GM21825 (cell line): Measurements from ENCODE around the gene F12.
"Not testable (repeated sequence)": the region's sequence is repeated elsewhere in the genome, so short reads cannot be mapped to it uniquely, and the experiment has no call there.

Experiments
- ATAC-seq: cut with Tn5 transposase; IDR thresholded peaks from one replicate; pipeline ENCODE4 v1.9.1; 2021; ENCODE audit warnings: mild to moderate bottlenecking, moderate library complexity; ENCODE audit not compliant: unreplicated experiment

Gene F12

DNA sequence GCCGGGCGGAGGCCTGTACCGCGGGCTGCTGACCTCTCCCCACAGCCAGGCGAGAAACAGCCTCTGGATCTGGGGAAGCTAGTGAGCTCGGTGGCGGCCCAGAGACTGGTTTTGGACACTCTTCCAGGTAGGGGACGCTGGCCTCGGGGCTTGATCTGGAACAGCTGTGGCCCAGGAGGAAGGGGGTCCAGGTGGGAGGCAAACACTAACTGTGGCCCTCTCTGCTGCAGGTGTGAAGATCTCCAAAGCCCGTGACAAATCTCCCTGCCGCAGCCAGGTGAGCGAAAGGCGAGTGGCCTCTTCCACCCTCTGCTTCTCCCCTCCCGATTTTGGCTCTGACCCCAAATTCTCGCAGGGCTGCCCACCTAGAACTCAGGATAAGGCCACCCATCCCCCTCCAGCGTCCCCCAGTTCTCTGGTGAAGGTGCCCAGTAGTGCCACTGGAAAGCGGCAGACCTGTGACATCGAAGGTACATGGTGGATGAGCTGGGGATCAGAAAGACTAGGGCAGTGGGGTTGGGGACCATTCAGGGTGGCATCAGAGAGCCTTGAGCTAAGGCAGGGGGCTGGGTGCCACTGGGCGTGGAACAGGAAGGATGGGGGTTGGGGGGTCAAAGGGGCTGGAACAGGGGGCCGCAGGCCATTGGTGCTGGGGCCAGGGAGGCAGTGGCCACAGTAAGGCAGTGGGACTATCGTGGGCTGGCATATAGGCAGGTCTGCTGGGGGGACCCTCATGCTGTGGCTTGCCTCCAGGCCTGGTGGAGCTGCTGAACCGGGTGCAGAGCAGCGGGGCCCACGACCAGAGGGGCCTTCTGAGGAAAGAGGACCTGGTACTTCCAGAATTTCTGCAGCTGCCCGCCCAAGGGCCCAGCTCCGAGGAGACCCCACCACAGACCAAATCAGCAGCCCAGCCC is 38.0 kb downstream of the F12 start:
- ATAC-seq = no peak

DNA sequence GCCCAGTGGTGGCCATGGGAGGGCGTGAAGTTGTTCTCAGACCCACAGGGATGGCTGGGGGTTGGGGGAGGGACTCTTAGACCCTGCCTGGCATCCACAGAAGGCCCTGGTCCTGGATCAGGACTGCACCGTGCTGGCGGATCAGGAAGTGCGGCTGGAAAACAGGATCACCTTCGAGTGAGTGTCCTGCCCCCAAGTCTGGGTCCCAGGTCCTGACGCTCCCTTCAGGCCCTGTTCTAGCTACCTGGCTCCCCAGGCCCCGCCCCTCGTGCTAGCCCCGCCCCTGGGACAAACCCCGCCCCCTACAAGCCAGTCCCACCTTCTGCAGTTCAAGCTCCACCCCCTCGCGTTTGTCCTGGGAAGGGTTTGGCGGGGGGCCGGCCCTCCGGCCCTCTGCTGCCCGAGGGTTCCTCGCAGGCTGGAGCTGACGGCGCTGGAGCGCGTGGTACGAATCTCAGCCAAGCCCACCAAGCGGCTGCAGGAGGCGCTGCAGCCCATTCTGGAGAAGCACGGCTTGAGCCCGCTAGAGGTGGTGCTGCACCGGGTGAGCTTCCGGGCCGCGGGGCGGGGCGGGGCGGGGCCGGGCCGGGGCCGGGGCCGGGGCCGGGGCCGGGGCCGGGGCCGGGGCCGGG is 38.8 kb downstream of the F12 start:
- peak; percentile 46 for ATAC-seq

DNA sequence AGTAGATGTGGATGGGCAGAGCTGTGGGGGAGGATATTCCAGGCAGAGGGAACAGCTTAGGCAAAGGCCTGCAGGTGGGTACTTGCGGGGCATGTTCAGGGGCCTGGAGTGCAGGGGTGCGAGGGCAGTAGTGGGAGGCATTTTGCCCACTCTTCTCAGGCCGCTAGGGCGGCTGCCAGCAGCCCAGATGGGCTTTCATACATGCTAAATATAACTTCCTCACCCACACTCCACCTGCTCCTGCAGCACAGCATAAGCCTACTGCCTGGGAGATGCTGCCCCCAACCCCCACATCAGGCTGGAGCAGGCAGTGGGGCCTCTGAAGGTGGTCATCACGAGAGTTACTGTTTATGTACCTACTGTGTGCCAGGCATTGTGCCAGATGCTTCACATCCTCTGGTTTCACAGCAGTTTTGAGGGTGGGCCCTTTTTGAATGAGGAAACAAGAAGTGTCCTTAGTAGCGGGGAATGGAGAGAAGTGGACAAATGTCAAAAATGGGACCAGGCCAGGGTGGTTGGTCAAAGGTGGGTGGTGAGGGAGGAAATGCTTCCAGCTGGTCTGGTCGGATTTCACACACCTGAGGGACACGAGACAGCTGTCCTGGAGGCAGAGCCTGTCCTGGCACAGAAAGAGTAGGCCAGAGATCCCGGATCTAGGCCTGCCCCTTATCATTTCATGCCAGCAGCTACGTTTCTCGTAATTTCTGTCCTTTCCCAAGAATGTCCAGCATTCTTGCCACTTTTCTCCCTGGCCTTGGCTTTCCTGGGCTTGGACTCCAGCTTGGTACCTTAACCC is 39.5 kb downstream of the F12 start:
- no peak for ATAC-seq

DNA sequence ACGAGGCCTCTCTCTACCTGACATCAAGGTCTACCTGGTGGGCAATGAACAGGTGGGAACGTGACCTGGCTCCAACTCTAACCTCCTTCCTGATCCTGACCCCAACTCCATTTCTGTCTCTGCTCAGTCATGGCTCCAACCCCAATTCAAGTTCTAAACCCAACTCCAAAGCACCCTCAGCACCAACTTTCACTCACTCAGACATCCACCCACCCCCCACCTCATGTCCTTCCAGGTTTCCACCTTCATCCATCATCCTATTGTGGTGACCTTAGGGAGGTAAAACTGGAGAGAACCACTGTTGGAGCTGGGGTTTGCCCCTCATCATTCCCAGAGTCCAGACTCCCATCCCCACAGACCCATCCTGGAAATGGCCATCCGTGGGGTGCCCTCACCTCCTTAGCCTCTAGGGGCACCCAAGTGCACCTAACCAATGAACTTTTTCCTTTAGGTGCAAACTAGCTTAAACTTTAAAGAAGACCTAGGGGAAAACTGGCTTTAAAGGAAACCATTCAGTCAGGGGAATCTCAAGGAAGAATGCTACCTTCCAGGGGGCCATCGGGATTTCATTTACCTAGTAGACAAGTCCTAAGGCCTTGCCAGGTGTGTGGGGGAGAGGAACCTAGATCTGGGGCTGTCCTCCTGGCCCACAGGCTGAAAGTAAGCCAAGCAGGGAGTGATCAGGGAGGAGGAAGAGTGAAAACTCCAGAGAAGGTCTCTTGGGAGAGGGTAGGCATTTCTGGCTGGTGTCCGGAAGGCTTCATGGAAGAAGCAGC is 40.3 kb downstream of the F12 start:
- no peak for ATAC-seq

DNA sequence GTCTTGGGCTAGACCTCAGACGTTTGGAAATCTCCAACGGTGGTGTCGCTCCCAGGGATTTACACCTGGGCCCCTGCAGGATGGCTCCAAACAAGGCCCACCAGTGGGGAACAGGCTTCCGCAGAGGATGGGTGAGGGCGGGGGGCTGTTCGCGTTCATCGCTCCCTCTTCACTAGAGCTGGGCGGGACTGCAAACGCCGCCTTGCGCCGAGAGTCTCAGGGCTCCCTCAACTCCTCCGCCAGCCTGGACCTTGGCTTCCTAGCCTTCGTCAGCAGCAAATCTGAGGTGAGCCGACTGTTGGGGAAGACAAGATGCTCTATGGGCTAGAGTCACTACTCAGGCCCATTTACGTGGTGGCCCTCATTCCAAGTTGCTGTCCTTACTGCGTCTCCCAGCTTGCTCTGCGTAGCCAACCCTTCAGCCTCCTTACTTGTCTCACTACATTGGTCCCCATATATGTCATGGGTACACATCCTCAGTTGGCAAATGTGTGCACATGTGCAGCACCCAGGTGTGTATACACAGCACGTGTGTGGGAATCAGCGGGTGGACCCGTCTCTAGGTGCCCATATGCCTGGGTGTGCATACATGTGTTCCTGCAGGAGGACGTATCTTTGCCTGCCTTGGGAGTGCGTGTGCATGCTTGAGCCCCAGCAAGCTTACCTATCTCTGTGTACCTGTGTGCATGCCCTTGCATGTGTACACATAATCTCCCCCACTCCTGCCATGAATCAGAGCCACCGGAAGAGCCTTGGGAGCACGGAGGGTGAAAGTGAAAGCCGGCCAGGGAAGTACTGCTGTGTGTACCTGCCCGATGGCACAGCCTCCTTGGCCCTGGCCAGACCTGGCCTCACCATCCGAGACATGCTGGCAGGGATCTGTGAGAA is 41.1 kb downstream of the F12 start:
- ATAC-seq = no peak

DNA sequence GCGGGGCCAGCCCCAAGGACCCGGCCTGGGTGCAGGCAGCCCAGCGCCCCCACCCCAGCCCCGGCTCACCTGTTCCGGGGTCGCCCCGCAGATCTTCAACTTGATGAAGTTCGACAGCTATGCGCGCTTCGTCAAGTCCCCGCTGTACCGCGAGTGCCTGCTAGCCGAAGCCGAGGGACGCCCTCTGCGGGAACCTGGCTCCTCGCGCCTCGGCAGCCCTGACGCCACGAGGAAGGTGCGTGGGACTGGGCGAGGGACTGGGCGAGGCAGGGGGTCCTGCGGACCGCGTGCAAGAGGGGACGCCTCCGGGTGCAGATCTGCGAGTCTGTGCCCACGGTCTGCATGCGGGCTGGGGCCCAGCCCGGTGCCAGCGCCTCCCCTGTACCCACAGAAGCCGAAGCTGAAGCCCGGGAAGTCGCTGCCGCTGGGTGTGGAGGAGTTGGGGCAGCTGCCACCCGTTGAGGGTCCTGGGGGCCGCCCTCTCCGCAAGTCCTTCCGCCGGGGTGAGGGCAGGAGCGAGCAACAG is 42.0 kb downstream of the F12 start:
- no peak for ATAC-seq

DNA sequence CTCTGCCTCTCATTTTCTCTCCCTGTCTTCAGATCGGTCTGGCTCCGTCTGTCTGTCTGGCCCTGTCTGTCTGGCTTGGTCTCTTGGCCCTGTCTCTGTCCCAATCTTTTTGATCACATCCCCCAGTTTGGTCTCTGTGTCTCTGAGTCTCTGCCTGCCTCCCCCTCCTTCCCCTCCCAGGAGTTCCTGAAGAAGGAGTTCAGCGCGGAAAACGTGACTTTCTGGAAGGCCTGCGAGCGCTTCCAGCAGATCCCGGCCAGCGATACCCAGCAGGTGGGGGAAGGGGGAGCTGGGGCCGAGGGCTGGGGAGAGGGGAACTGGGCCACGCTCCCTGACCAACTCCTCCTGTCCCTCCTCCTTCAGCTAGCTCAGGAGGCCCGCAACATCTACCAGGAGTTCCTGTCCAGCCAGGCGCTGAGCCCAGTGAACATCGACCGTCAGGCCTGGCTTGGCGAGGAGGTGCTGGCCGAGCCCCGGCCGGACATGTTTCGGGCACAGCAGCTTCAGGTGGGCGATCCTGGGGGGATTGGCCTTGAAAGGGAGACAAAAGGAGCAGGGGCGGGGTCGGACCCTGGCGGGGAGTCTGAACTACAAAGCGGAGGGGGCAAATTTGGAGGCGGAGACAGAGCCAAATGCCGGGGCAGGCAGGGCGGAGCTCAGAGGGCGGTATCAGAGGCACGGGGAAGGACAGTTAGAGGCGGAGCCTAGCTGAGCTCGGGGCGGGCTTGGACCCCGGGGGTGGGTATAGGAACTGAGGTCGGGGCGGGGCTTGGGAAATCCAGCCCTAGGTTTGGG is 42.6 kb downstream of the F12 start:
- ATAC-seq = no peak

DNA sequence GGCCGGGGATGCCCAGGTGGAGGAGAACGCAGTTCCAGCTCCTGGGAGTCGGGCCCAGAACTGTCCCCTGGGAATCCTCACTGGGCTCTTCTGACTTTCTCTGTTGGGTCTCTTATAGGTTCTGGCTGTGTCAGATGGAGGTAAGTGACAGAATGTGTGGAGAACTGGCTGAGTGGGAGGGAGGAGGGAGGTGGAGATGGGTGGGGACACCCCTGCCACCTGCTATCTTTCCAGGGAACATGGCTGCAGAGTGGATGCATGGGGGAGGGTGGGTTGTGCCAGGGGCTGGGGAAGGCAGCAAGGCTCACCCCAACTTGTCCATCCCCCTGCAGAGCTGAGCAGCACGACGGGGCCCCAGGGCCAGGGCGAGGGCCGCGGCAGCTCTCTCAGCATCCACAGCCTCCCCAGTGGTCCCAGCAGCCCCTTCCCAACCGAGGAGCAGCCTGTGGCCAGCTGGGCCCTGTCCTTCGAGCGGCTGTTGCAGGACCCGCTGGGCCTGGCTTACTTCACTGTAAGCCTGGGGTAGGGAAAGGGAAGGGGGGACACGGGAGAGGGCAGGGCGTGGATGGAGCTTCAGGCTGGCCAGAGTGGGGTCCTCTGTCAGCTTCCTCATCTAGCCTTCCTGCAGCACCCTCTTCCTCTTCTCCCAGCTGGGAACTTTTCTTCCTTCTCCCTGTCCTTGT is 43.4 kb downstream of the F12 start:
- ATAC-seq = no peak

DNA sequence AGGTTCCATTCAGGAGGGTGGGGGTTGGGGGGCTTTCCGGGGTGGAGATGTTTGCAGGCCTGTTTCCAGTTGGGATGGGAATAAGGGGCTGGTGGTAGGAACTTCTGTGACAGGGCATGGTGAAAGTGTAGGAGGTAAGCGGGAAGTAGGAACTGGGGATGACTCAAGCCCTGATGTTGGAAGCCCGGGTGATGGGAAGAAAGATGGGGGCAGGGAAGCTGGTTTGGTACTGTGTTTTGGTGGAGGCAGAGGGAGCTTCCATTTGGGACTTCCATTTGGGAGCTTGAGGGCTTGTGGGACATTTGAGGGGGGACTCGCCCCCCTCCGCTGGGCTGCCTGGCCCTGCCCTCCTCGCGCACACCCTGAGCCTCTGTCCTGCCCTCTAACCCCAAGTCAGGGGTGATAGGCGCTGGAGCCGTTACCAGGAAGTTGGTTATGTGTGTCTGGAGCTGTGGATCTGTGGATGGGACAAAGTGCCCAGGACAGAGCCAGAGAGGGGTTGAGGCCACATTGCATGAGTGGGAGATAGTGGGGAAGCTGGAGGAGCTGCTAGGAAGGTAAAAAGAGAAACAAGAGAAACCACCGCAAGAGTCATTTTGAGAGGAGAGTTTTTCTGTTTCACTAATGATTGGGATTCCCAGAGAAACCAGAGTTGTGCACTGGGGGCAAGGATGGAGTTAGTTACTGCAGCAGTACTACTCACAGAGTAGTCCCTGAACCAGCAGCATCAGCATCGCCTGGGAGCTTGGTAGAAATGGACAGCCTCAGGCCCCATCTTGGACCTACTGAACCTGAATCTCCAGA is 45.0 kb downstream of the F12 start:
- ATAC-seq = peak; percentile 31

DNA sequence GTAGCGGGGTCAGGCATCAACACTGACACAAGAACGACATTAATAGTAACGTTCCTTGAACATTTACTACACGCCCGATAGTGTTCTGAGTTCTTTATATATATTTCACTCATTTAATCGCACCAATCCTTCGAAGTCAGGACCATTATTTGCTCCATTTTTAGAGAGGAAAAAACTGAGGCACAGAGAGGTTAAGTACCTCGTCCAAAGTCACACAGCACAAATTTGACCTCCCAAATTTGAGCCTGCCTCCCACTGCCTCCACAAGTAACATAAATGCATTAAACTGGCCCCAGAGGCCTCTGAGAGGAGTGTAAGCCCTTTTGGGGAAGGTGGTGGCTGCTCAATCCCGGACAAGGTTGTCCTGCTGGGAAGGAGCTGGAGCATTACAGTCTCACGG is 45.8 kb downstream of the F12 start:
- ATAC-seq = no peak

DNA sequence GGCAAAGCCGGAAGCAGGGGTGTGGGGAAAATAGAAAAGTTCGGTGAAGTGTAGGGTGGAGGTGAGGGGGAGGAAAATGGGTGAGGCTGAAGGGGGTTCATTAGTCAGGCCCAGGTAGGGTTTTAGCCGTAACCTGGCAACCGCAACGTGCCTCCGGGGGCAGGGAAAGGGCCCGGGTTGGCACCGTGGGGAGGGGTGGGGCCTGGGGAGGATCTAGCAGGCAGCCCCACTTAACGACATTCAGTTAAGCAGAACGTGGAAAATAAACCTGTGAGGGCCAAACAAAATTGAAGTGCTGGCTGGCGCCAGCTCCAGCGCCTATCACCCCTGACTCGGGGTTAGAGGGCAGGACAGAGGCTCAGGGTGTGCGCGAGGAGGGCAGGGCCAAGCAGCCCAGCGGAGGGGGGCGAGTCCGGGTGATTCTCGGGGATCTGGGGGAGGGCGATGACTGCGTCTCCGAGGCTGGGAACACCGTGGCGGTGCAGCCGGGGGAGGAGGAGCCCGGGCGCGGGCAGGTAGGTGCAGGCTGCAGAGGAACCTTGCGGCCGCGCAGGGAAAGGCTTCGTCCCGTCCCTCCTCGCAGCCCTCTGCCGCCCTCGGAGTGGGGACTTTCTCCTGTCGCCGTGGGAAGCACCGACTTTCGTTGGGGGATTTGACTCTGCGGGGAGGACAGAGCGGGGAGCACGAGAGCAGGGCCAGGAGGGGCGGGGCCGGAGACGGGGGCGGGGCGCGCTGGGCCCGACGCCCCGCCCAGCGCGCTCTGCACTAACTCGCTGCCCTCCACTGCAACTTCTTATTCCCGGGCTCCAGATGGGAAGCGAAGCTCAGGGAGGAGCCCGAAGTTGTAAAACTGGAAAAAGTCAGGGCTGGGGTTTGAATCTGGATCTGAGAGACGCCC is 46.5 kb downstream of the F12 start:
- peak; percentile 36 for ATAC-seq

DNA sequence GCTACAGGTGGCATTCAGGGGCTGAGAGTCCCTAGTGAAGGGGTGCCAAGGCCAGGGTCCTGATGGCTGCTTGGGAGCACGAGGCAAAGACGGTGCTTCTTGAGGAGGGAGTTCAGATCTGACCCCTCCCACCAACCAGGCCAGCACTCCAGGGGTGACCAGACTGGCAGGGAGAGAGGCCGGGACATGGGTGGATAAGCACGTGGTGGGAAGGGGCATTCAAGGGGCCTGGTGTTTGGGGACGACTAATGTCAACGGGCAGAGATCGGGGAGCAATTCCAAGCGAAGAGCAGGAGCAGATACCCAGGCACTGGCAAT is 47.1 kb downstream of the F12 start:
- no peak for ATAC-seq

DNA sequence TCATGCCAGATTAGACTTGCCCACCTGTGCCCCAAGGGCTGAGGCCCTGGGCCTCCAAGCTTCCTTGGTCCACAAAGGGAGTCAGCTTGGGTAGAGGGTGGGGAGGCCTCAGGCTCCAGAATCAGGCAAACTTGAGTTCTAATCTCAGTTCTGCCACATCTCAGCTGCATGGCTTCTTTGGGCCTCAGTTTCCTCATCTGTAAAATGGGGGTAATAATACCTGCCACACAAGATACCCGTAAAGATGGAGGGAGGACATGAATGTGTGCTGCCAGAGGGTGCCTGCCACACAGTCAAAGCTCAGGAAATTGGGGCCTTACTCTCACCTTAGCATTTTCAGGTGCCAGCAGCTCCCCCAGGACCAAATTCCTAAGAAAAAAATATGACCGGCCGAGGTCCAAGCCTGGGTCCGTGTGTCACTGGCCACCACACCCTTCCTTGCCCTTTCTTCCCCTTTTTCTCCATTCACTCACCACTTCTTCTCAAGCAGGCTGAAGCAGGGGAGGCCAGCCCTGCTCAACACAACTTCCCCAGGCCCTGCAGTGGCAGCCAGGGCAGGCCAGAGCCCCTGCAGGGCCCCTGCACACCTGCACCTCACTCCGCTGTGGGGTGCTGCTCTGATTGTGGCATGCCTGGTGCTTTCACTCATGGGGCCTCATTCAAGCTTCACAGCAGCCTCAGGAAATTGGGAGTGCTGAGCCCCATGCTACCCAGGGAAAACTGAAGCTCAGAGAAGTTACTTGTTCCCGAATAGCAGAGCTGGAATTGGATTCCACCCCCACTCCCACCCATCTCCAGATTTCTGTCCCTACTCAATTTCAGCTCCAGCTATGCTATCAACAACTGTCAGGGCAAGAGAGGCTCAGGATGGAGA is 47.7 kb downstream of the F12 start:
- ATAC-seq = no peak

DNA sequence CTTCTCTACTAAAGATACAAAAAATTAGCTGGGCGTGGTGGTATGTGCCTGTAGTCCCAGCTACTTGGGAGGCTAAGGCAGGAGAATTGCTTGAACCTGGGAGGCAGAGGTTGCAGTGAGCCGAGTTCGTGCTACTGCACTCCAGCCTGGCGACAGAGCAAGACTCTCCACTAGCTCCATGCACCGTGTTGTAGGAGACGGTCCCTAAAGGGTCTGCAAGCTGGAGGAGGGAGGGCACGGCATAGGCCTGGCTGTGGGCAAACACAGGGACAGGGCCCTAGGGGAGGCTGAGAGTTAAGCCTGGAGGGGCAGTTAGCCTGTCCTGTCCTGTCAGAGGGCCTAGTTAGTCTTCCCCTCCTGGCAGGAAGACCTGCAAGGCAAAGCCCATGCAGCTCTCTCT is 48.6 kb downstream of the F12 start:
- not testable (repeated sequence) for ATAC-seq

DNA sequence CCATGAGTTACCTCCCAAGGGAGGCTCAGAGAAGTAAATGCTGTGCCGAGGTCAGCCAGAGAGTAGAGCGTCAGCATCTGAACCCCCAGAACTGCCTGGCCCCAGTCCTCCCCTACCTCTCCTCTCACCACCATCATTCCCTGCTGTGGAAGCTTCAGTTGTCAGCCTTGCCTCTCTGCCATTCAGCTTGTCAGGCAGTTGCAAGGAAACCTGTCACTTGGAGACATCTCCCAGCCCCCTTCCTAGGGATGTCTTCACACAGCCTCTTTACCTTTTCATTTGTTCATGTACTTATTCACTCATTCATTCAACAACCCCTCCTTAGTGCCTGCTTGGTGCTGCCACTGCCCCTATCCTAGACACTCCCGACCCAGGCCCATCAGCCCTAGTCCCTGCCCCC is 49.5 kb downstream of the F12 start:
- ATAC-seq = no peak

DNA sequence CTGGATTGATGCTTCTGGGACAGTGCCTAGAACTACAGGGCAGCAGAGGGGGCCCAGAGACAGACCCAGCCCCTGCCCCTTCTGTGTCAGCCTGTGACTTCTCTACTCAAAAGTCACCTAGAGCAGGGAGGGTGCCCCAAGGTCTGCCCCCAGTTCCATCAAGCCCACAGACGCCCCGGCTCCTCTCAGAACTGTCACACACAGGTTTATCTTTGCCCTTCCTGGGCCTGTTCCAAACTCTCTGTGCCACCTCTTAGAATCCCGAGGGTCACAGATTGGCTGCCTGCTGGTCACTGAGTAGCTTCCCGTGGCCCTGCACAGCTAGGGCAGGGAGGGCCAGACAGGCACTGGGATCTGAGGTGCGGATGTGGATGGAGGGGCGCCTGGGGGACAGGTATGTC is 49.9 kb downstream of the F12 start:
- no peak for ATAC-seq
